Subcutaneous adipose tissue (tissue), 4 donors: ENCODE data around the gene OBP2A. TPM values are rescaled to one million over a fixed set of nuclear protein-coding genes. Genes with fewer than 3 reads are reported as not detected.

Experiments
- CTCF ChIP-seq: fragments of 450-650 bp; IDR thresholded peaks from one replicate; pipeline ENCODE4 v1.5.1; 2016; ENCODE audit warnings: low read depth, mild to moderate bottlenecking, control low read depth, antibody characterized with exemption, moderate library complexity
- total RNA-seq, 4 donors: library from RNA; depleted of rRNA; stranded (reverse); fragments of >200 nt; gene quantifications; one replicate each; pipeline ENCODE4 v1.1.0, GENCODE V29; 2016

Gene OBP2A
- total RNA-seq, 4 donors from 2014 or later = not detected

GRCh38 chr9:135526730-135527571, 19.0 kb upstream of the OBP2A start:
- no peak for TF ChIP-seq CTCF

- TF ChIP-seq CTCF = no peak
Measured at GRCh38 chr9:135530146-135530545, 15.8 kb upstream of the OBP2A start.

- TF ChIP-seq CTCF = no peak
Measured at GRCh38 chr9:135531096-135531495, 14.8 kb upstream of the OBP2A start.

GRCh38 chr9:135533113-135533512, 12.8 kb upstream of the OBP2A start:
- TF ChIP-seq CTCF = no peak

GRCh38 chr9:135533674-135534073, 12.3 kb upstream of the OBP2A start:
- TF ChIP-seq CTCF = no peak

- TF ChIP-seq CTCF = no peak
Measured at GRCh38 chr9:135536216-135536615, 9.7 kb upstream of the OBP2A start.

GRCh38 chr9:135544981-135545635, 818 bp upstream of the OBP2A start:
- no peak for TF ChIP-seq CTCF
